Effector CD8-positive, alpha-beta T cell (primary cell): ENCODE measurements around the gene CEL.
"Not testable (repeated sequence)": the region's sequence is repeated elsewhere in the genome, so short reads cannot be mapped to it uniquely, and the experiment has no call there.

Experiments used
- DNase-seq: peaks from one replicate; lab custom pipeline; 2025; lab: John Stamatoyannopoulos, UW

Gene CEL

DNA sequence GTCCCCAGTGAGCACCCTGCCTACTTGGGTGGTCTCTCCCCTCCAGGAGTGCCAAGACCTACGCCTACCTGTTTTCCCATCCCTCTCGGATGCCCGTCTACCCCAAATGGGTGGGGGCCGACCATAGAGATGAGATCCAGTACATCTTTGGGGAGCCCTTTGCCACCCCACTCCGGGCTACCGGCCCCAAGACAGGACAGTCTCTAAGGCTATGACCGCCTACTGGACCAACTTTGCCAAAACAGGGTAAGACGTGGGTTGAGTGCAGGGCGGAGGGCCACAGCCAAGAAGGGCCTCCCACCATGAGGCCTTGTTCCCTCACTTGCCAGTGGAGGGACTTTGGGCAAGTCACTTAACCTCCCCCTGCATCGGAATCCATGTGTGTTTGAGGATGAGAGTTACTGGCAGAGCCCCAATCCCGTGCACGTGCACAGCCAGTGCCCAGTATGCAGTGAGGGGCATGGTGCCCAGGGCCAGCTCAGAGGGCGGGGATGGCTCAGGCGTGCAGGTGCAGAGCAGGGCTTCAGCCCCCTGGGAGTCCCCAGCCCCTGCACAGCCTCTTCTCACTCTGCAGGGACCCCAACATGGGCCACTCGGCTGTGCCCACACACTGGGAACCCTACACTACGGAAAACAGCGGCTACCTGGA, 24.6 kb downstream of the CEL start:
- not testable (repeated sequence) for DNase-seq

GRCh38 chr9:133086894-133087293, 25.1 kb downstream of the CEL start:
- DNase-seq = no peak

GRCh38 chr9:133087429-133088145, 25.8 kb downstream of the CEL start:
- DNase-seq = no peak

- no peak for DNase-seq
Observed at GRCh38 chr9:133088146-133088750, 26.5 kb downstream of the CEL start.

GRCh38 chr9:133088756-133089155, 27.0 kb downstream of the CEL start:
- no peak for DNase-seq

DNA sequence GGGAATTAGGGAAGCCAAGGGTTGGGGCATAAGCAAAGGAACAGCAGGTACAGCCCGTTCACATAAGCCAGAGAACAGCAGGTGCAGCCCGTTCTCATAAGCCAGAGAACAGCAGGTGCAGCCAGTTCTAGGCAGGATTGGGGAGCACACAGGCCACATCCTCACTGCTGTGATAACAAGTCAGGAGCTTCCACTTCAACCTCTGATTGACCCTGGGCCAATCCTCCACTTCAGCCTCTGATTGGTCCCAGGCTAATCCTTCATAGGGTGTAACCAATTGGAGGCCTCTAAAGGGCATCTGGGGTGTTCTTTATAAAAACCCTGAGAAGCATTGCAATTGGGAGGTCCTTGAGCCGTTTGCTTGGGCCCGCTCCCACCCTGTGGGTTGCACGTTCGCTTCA, 27.5 kb downstream of the CEL start:
- DNase-seq = no peak

GRCh38 chr9:133090187-133090586, 28.4 kb downstream of the CEL start:
- DNase-seq = no peak

- no peak for DNase-seq
Observed at GRCh38 chr9:133090752-133091385, 29.1 kb downstream of the CEL start.

DNA sequence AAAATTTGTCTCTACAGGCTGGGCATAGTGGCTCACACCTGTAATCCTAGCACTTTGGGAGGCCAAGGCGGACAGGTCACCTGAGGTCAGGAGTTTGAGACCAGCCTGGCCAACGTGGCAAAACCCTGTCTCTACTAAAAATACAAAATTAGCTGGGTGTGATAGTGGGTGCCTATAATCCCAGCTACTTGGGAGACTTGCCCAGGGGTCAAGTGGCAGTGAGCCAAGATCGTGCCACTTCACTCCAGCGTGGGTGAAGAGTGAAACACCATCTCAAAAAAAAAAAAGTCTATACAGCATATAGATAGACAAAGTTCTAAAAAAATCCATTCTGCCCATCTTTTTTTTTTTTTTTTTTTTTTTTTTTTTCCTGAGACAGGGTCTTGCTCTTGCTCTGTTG, 32.6 kb downstream of the CEL start:
- DNase-seq = not testable (repeated sequence)

GRCh38 chr9:133094842-133095393, 33.1 kb downstream of the CEL start:
- DNase-seq = no peak

DNA sequence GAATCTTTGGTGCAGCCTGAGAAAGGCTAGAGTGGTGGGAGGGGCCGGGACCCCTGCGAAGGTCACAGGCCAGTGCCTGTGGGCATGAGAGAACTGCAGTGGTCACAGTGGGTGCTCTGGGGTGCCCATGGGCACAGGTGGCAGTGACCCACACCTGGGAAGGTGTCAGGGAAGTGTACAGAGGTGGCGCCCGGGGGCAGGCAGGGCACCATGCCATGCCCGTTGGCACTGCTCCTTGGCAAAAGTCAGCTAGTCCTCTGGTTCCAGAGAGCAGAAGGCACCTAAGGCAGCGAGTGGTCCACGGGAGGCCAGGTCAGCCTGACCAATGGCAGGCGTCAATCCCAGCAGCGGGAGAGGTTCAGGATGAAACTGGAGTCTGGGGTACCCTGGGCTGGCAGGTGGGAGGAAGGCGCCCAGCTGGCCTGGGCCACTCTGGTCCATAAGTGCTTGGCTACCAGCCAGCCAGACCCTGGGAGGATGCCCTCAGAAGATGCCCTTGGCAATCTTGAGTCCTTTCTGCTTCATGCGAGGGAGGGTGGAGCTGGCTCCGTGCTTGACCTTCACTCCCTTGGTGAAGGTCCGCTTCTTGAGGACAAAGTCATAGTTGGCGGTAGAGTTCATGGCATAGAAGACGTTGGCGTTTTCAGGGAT, 36.4 kb downstream of the CEL start:
- DNase-seq = no peak

DNA sequence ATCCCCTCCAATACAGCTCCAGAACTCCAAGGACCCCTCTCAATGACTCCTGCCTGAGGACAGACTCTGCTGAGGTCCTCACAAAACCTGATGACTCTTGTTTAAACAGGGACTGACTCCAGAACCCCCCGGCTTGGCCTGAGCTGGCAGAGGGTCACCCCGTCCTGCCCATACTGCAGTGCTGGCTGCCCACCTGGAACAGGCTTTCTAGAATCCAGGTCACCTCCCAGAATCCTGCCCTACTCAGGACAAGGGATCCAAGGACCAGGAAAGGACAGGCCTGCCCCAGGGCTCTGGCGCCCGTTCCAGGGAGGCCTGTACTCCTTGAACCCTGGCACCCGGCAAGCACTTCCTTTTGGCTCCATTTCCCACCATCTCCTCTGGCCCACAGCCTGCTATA, 37.1 kb downstream of the CEL start:
- DNase-seq = no peak

DNA sequence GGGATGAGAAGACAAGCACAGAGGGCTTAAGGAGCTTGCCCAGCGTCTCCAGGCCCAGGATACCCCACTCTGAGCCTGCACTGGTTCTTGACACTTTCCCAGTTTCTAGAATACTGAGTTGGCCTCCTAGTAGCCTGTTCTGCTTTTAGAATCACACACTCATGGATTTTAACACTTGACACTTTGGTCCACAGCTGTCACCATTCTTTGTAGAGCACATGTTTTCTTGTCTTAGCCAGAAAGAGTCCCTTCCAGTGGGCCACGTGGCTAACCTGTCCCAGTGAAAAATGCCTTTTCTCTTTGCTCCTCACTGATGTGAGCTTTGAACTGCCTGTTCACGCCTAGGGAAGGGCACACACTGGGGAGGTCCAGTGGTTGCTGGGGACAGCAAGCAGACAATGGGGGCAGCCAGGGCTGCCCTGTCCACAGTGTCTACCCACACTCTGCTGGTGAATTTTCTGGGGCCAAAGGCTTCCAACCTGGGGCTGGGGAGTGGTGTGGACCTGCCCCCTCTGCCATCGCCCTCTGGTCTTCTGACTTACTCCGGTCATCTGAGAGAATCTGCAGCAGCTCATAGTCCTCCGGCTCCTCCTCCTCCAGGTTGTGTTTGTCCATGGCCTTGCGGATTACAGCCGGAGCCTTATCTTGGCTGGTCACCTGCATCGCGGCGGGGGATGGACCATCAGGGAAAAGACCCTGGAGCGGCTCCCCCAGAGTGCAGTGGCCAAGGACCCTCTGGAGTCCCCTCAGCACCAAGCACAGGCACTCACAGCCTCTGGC, 38.1 kb downstream of the CEL start:
- no peak for DNase-seq

DNA sequence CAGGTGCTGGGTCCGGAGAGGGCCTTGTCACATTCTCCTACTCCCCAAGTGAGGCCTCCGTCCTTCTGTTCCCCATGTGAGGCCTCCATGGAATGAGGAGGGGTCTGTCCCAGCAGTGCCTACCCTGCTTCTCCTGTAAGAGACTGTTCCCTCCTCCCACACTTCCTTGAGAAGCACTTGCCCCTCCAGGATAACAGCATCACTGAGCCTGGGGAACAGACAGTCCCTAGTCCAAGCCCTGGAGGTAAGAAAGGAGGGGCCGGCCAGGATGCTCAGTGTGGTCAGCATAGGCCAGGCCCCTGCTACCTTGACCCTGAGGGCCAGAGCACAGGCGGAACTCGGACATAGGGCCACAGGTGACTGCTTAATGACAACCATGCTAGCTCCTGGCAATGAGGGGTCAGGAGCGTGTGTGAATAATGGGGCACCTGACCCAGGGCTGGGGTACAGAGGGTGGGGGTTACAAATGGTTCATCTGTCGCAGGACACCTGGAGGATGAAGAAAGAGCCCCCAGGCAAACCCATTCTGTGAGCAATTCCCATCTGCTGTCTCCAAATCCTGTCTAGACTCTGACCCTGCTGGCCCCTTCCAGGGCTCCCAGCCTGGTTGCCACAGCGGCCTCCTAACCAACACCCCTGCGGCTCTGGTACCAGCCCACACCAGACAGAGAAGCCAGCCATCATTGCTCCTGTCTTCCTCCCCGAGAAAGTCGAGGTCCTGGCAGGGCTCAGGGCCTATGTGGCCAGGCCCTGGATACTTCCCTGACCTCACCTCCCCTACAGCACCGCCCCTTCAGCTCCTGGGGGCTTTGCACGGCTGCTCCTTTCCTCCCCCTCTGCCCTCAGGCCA, 39.0 kb downstream of the CEL start:
- DNase-seq = no peak

DNA sequence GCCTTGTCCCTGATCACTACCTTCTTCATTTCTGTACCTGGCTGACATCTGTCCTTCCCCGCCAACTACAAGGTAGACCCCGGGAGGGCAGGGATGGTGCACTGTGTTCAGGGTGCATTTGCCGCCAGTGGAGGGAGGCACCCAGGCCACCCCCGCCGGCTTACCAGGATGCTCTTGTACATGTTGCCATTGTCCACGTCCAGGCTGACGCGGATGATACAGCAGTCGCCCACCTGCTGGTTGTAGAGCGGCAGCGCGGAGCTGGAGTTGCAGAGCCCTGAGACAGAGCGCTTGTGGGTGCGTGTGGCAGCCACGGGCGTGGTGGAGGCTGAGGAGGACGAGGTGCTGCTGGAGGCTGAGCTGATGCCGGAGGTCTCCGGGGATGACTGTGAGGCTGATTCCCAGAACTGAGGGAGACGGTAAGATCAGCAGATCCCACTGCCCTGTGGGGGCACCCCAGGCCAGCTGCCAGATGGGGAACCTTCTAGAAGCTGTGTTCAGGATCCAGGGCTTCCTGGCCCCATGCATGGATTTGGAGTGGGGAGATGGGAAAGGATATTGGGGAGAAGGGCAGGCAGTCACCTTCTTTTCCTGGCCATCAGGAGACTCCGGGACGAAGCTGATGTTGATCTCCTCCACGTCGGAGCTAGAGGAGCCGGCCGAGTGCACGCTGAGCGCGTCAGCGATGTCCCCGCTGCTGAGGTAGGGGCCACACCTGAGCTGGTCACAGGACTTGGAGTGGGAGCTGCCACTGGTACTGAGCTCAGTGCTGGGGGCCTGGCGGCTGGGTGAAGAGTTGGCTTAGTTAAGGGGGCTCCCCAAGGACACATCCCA, 39.8 kb downstream of the CEL start:
- no peak for DNase-seq

- DNase-seq = no peak
Observed at GRCh38 chr9:133102190-133103021, 40.6 kb downstream of the CEL start.

DNA sequence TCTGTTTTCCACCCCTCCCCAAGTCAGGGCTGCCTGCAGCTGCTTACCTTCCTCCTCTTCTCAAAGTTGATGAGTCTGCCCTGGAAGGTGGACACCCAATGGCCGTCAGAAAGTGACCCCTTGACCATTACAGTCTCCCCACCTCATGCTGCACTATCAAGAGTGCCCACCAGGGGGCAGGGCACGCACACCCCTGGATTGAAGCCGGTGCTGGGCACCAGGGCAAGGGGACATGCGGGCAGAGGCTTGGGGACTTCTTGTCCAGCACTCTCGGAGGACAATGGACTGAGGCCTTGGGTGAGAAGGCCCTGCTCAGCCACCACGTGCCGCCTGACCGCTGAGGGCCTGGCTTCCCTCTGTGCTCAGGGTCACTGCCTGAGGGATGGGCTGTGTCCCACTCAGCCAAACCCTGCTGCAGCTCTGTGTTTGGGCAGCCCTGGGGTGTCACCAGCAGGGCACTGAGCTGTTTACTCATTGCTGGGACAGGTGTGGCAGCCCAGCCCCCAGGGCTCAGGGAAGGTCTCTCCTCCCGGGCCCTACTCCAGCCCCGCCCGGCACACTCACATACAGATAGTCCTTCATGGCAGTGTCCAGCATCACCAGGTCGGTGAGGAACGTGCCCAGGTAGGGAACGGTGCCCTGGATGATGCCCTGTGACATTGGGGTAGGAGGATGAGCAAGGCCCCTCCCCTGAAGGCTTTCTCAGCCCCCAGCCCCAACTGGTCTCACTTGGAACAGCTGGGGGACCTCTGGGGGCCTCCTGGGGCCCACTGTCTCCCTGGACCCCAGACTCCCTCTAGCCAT, 41.6 kb downstream of the CEL start:
- peak; percentile 61 for DNase-seq
